Stimulated activated CD8-positive, alpha-beta memory T cell treated with anti-CD3 and anti-CD28 coated beads, Interleukin-2, amount 100 ng/mL, for 1 hour (primary cell): ENCODE results near the gene NFIA.

Experiments used
- DNase-seq, 2 donors: peaks; one replicate each; pipeline ENCODE4 v3.0.0-alpha.2; 2020; ENCODE audit warnings: low read depth in 2 of 2

NFIA gene

GRCh38 chr1:61395146-61395800 lies 312.9 kb downstream of the NFIA start:
- no peak for DNase-seq

GRCh38 chr1:61397495-61397894 lies 315.1 kb downstream of the NFIA start:
- no peak for DNase-seq

DNA sequence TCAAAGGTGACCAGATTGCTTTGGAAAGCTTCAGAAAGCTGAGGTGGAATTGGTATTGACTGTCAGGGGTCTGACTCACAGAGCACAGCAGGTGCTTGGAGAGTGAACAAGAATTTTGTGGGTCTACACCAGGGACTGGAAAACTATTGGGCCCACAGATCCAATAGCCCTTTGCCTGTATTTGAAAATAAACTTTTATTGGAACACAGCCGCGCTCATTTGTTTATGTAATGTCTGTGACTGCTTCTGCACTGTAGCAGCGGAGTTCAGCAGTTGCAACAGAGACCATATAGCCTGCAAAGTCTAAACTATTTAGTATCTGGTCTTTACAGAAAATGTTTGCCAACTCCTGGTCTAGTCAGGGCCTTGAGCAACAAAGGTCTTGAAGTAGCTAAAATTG lies 315.6 kb downstream of the NFIA start:
- no peak for DNase-seq

GRCh38 chr1:61399199-61399598 lies 316.8 kb downstream of the NFIA start:
- DNase-seq, result no peak

GRCh38 chr1:61400131-61400770 lies 317.9 kb downstream of the NFIA start:
- DNase-seq, result no peak

- no peak for DNase-seq
These were observed 318.6 kb downstream of the NFIA start for GRCh38 chr1:61400997-61401396.

- no peak for DNase-seq
These were observed 321.6 kb downstream of the NFIA start for GRCh38 chr1:61403679-61404596.

- DNase-seq, result no peak
These were observed 322.4 kb downstream of the NFIA start for GRCh38 chr1:61404597-61405376.

DNA sequence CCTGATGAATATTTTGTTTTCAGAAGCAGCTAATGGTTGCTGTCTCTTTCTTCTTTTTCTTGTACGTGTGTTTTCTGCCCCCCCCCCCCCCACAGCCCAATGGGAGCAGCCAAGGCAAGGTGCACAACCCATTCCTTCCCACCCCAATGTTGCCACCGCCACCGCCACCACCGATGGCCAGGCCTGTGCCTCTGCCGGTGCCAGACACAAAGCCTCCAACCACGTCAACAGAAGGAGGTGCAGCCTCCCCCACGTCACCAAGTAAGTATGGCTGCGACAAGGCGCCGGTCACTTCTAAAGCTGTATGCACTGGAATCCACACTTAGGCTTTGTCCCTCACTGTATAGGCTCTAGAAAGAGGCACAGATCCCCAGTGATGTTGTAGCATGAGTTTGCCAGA lies 324.1 kb downstream of the NFIA start:
- no peak for DNase-seq

GRCh38 chr1:61412601-61413000 lies 330.2 kb downstream of the NFIA start:
- DNase-seq, result no peak

- no peak for DNase-seq
These were observed 336.8 kb downstream of the NFIA start for GRCh38 chr1:61419196-61419595.

DNA sequence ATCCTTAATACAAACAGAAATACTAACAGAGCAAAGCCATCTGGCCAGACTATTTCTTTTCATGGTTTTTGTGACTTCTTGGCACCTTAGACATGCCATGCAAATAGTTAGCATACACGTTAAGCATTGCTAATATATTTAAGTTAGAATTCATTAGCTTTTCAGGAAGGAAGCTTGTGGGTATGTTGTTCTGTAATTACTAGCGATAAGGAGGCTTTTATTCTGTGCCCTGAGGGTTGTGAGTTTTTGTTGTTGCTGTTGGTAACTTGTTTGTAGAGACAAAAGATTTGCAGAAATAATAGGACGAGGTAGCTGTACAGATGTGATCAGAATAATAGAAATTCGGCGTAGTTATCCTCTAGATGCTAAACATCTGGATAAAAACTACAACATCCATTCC lies 337.3 kb downstream of the NFIA start:
- DNase-seq, result no peak

DNA sequence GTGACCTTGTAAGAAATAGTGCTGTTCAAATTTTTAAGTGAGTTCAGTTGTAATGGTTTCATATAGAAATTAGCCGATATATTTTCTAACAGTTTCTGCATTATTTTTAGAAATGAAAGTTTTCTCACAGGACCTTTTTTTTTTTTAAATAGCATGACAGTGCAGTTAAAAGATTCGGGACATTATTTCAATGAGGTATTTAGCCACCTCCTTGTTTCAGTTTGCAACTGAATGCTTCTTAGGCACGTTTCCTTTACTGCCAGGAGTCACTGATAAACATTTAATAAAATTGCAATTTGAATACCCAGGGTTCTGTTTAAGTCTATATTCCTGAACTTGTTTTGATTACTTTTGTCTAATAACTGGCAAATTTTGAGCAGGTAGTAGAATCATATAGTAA lies 337.9 kb downstream of the NFIA start:
- no peak for DNase-seq

- DNase-seq, result no peak
These were observed 338.8 kb downstream of the NFIA start for GRCh38 chr1:61420909-61421835.

DNA sequence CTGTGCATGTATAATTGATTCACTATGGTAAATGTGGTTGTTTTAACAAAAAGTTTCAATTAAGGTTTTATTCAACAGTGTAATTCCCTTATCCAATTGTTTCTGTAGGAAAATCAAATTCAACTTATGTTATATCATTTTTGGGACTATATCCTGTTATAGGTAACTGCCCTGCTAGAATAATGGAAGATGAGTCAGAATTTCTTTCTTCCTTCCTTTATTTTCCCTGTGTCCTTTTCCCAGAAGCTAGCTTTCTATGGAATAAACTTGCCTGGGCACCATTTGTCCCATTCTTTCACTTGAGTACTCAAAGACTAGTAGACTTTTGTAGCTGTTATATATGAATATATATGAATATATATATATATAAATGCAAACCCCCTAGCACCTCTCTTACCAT lies 341.3 kb downstream of the NFIA start:
- DNase-seq, result no peak

GRCh38 chr1:61424382-61424781 lies 342.0 kb downstream of the NFIA start:
- DNase-seq, result no peak

DNA sequence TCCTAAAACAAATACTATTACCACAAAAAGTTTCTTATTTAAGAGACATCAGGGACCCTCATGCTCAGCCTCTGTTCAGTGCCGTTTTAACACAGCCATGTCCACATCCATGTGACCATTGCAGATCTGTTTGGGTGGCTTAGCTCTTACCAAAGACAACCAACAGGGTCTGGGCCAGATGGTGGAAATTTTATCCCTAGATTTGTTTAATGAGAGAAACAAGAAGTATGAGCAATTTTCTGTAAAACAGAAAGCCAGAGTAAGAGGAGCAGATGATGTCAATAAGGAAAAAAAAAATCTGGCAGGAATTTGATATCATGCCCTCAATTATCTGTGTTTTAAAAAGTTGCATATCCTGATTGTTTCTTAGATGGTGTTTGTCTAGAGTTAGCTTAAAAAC lies 342.7 kb downstream of the NFIA start:
- DNase-seq, result no peak

DNA sequence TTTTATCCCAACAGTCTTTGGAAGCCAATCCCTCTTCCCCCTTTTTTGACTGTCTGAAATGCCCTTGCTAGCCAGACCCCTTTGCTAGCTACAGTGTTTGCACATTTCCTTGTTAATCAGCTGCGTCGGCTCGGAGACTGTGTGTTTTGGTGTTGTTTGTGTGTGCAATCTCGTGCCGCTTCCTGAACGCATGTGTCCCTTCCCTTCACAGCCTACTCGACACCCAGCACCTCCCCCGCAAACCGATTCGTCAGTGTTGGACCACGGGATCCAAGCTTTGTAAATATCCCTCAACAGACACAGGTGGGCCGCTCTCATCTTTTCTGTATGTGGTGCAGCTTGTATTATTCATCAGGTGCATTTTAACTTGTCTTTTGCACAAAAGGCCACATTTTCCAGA lies 343.9 kb downstream of the NFIA start:
- DNase-seq, result no peak

- no peak for DNase-seq
These were observed 344.5 kb downstream of the NFIA start for GRCh38 chr1:61426885-61427284.

- DNase-seq, result no peak
These were observed 345.1 kb downstream of the NFIA start for GRCh38 chr1:61427510-61427909.

DNA sequence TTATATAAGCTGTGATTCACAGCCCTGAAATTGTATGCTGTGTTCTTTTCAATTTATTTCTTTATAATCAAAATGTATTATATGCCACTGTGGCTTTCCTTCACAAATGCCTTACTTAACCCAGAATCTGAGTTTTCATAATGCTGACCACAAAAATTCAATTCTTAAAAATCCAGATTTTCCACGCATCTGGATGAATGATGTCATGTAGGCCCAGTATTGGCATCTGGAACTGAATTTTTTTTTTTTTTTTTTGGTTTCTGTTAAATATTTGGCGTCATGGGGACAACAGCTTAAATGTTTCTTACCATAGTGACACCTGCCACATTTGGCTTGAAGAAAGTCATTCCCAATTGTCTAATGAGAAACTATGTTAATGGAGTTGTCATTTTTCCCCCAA lies 345.8 kb downstream of the NFIA start:
- no peak for DNase-seq
